HG02678 (cell line): ENCODE results near the gene FARS2.
"Not testable (repeated sequence)": the region's sequence is repeated elsewhere in the genome, so short reads cannot be mapped to it uniquely, and the experiment has no call there.

Experiments used
- ATAC-seq: cut with Tn5 transposase; IDR thresholded peaks from one replicate; pipeline ENCODE4 v1.9.1; 2021; ENCODE audit warnings: mild to moderate bottlenecking, moderate library complexity; ENCODE audit not compliant: unreplicated experiment

FARS2 gene

GRCh38 chr6:5677219-5678000, 416.1 kb downstream of the FARS2 start:
- no peak for ATAC-seq

DNA sequence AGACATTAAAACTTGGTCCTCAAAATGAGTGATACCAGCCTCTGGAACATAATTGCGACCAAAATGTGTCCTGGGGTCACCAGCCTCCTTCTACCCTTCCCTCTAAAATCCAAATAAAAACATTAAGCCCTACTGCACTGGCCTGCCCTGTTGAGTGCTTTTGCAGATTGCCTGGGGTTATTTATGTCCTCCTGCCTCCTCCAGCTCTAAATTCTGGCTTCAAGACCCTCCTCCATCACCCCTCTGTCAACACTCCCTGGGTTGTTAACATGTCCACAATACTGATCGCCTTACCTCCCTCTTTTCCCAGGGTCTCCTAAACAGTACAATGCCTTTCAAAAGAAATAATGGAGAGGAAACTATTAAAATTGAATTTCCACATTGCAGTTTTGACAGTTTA, 418.0 kb downstream of the FARS2 start:
- ATAC-seq: no peak

GRCh38 chr6:5679691-5680090, 418.4 kb downstream of the FARS2 start:
- peak; percentile 27 for ATAC-seq

- ATAC-seq: peak; percentile 79
Observed at GRCh38 chr6:5680095-5680494, 418.8 kb downstream of the FARS2 start.

- no peak for ATAC-seq
Observed at GRCh38 chr6:5681480-5681879, 420.2 kb downstream of the FARS2 start.

GRCh38 chr6:5682530-5682929, 421.2 kb downstream of the FARS2 start:
- ATAC-seq: no peak

DNA sequence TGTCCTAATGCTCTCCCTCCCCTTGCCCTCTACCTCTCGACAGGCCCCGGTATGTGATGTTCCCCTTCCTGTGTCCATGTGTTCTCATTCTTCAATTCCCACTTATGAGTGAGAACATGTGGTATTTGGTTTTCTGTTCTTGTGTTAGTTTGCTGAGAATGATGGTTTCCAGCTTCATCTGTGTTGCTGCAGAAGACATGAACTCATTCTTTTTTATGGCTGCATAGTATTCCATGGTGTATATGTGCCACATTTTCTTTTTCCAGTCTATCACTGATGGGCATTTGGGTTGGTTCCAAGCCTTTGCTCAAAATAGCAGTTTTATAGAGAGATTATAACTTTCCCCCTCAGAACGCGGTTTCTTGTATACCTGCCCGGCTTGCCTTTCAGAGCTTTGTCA, 422.4 kb downstream of the FARS2 start:
- not testable (repeated sequence) for ATAC-seq

GRCh38 chr6:5684320-5685053, 423.2 kb downstream of the FARS2 start:
- ATAC-seq: no peak

- ATAC-seq: no peak
Observed at GRCh38 chr6:5693225-5694145, 432.2 kb downstream of the FARS2 start.

- no peak for ATAC-seq
Observed at GRCh38 chr6:5695260-5696245, 434.2 kb downstream of the FARS2 start.

GRCh38 chr6:5697508-5697907, 436.2 kb downstream of the FARS2 start:
- ATAC-seq: no peak

DNA sequence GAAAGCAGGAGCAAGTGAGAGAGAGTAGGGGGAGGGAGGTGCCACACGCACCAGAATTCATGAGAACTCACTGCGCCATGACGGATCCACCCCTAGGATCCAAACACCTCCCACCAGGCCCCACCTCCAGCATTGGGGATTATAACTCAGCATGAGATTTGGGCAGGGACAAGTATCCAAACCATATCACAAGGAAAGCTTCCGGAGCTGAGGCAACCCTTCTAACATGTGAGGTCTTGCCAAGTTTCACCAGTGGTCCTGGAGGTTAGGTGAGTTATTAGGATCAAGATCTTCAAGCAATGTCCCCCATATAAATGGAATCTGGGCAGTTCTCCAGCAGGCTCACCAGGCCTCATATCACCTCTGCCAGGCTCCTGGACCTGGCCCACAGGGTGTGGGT, 437.0 kb downstream of the FARS2 start:
- no peak for ATAC-seq

DNA sequence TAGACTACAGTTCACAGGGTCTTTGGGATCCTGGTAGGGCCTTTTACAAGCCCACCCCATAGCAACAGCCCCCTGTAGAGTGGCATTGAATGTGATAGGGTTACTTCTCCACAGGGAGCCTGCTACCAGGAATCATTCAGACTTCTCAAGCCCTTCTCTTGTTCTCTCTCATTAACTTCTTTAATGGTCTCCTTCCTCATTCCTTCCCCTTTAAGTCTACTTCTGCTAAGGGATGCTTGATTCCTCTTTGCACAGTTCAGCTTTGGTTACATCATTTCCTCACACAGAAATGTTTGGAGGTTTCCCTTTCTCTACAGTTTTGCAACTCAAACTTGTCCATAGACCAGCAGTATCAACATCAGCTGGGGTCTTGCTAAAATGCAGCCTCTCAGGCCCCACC, 437.8 kb downstream of the FARS2 start:
- ATAC-seq: not testable (repeated sequence)

- no peak for ATAC-seq
Observed at GRCh38 chr6:5701174-5701573, 439.9 kb downstream of the FARS2 start.

DNA sequence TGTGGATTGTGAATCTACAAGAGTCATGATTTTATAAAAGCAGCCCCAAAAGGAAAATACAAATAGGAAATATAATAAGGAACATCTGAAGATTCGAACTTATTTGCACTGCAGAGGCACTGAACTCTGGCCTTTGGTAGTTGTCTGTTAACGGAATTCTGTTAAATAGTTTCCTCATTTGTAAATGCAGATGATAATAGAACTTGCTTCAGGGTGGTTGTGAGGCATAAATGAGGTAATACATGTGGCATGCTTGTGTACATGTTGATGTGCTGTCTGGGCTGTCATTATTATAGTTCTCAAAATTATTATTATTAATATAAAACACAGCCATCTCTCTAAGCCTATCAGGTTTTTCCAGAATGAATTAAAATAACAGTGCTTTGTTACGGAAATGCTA, 443.4 kb downstream of the FARS2 start:
- no peak for ATAC-seq

DNA sequence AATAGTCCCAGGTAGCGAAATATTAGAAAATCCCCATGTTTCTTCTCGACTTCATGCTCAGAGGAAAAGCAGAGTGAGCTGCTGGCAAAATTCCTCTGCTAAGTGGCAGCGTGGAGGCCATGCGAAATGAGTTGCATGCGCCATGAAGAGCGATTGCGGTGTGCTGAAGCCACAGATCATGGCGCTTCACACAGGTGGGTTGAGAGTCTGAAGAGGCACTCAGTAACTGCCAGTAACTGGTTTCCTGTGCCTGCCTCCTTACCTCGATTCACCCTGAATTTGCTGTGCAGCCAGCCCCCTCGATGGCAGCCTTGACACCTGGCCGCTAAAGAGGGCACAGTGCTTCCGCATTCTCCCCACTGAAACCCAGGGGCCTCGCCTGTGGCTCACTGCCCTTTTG, 443.9 kb downstream of the FARS2 start:
- no peak for ATAC-seq

DNA sequence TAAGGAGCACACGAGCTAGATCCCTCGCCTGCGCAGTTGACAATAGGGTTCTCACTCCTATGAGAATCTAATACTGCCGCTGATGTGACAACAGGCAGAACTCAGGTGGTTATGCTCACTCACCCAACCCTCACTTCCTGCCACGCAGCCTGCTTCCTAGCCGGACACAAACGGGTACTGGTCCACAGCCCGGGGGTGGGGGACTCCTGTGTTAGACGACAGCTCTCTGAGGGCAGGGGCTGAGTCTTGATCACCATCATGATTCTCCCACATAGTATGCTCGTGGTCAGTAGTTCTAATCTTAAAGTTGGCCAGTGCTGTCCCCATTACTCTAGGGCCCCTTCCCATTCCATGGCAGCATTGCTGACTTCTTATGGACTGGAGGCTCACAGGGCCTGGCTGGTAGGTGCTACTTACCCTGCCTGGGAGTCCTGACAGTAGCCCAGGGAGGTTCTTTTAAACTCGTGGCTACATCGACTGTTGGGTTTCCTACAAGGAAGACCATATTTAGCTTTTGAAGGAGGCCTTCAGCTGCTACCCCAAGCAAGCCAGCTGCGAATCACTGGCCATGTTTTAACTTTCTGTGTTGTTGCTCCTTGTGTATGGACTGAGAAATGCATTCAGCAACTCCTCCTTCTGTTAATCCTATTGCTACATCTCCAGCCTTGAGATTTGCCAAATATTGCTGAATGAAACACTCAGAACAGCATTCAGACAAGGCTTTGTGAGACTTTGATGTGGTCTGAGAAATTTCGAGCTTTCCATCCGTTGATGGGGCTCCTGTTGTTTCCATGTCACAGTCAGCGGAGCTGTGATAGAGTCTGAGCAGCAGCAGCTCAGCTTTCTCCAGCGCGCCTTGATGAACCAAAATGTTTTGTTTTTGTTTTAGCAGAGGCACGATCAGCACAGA, 445.1 kb downstream of the FARS2 start:
- no peak for ATAC-seq

- no peak for ATAC-seq
Observed at GRCh38 chr6:5707281-5708045, 446.1 kb downstream of the FARS2 start.
